Measurements from ENCODE around the gene GFAP.

The GFAP gene

DNA sequence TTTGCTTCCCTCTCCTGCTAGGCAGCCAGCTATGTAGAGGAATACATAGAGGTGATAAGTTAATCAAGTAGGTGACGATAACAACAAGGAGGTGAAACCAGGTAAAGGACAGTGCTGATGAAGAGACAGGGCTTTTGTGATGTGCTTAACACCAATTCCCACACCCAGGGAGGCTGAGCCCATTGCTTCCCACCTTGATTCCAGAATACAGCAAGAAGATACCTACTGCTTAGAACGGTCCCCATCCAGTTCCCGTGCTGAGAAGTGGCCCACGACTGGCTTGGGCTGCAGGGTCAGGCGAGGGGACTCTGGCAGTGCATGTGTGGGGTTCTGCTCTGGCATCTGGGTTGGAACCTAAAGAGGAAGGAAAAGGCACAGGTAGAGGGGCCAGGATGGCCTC is 16.1 kb upstream of the GFAP start:
- TF ChIP-seq, protein P1, sequence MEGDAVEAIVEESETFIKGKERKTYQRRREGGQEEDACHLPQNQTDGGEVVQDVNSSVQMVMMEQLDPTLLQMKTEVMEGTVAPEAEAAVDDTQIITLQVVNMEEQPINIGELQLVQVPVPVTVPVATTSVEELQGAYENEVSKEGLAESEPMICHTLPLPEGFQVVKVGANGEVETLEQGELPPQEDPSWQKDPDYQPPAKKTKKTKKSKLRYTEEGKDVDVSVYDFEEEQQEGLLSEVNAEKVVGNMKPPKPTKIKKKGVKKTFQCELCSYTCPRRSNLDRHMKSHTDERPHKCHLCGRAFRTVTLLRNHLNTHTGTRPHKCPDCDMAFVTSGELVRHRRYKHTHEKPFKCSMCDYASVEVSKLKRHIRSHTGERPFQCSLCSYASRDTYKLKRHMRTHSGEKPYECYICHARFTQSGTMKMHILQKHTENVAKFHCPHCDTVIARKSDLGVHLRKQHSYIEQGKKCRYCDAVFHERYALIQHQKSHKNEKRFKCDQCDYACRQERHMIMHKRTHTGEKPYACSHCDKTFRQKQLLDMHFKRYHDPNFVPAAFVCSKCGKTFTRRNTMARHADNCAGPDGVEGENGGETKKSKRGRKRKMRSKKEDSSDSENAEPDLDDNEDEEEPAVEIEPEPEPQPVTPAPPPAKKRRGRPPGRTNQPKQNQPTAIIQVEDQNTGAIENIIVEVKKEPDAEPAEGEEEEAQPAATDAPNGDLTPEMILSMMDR (IDR thresholded peaks at IDR 0.05; ENCODE audit: extremely low read depth, insufficient read depth, missing control alignments): no peak
- no peak for DNase-seq (ENCODE audit: low spot score)
- in situ Hi-C loops (cut with MboI; ENCODE audit: low pct_unique_long_range_greater_than_20kb, low sequenced_read_pairs, unreplicated experiment): no loop called here

DNA sequence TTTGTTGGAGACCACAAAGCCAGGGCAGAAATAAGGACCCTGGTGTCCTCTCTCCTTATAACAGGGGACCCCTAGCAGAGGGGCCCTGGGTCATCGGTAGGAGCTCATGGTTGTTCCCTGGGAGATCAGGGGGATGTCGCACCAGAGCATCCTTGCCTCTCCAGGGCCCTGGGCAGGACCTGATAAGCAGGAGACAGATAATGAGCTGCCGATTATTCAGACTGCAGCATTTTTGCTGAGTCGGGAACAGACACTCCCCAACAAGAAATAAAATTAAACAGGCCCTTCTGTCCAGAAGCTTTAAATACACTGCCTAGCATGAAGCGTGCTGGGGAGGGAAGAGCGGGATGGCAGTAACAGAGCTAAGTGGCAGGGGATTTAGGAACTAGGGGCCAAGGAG is 15.4 kb upstream of the GFAP start:
- TF ChIP-seq, protein P1 (IDR thresholded peaks at IDR 0.05; ENCODE audit: extremely low read depth, insufficient read depth, missing control alignments): no peak
- in situ Hi-C loops (cut with MboI; ENCODE audit: low pct_unique_long_range_greater_than_20kb, low sequenced_read_pairs, unreplicated experiment): no loop called here
- no peak for DNase-seq (ENCODE audit: low spot score)

DNA sequence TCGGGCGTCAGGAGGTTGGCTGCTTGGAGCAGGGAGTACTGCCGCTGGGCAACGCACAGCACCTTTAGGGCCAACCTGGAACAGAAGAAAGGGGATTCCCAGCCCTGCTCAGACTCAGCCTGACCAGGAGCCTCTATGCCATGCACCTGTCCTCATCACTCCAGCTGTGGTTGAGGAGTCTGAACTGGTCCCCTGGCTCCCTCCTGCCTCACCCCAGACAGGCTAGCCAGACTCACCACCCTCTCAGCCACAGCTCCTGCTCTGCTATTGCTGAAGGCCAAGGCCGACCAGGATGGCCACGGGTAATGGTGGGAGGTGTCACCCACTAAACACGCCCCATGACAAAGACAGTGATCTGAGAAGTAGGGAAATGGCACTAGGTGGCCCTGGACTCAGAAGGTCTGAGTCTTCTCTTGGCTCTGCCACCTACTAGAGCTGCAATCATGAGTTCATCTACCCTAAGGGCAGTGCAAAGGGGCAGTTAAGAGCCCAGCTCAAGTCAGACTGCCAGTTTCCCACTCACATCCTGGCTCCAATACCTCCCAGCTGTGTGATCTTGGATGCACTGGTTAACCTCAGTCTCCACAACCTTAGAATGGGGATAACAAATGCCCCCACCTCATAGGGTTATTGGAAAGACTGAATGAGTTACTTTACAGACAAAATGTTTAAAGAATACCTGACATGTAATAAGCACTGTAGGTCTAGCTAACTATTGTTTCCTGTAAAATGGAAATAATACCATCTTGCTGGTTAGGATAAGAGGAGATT is 13.8 kb upstream of the GFAP start:
- in situ Hi-C loops (cut with MboI; ENCODE audit: low pct_unique_long_range_greater_than_20kb, low sequenced_read_pairs, unreplicated experiment): loop anchor here (10.0 kb wide), 1 partner anchor 86 kb away; no protein-coding TSS in a partner anchor
- DNase-seq (ENCODE audit: low spot score): no peak
- TF ChIP-seq, protein P1 (IDR thresholded peaks at IDR 0.05; ENCODE audit: extremely low read depth, insufficient read depth, missing control alignments): no peak

DNA sequence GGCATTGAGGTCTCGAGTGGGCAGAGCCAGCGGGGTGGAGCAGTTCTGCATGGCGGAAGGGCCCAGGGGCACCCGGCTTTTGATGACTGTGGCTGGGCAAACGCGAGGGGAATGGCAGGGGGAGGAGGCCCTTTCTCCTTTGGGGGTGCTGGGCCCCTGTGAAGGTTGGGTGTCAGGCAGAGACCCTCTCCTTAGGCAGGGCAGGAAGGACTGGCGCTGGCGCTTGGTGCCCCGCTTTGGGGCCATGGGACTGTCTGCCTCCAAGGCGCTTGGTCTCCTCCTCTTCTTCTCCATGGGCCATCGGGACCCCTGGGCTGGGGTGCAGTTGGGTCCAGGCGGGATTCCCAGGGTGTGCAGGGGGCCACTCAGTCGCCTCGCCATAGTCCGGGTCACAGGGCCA is 12.8 kb upstream of the GFAP start:
- in situ Hi-C loops (cut with MboI; ENCODE audit: low pct_unique_long_range_greater_than_20kb, low sequenced_read_pairs, unreplicated experiment): loop anchor here (10.0 kb wide), 1 partner anchor 87 kb away; no protein-coding TSS in a partner anchor
- TF ChIP-seq, protein P1 (IDR thresholded peaks at IDR 0.05; ENCODE audit: extremely low read depth, insufficient read depth, missing control alignments): no peak
- DNase-seq (ENCODE audit: low spot score): no peak

DNA sequence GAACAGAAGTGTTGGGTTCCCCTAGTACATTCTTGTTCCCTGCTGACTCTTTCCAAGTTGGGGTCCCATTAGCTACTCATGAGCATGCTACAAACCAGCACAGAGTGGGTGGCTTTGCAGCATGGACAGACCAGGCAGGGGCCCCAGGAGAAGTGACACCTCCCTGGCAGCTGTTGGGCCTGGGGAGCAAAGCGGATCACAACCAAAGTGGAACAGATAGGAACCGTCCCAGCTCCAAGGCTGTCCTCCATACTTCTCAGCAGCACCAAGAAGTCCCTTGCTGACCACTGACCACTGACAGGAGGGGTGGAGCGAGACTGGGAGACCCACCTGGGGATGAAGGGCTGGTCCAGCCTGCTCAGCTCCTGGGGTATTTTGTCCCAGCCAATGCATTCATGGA is 12.4 kb upstream of the GFAP start:
- TF ChIP-seq, protein P1 (IDR thresholded peaks at IDR 0.05; ENCODE audit: extremely low read depth, insufficient read depth, missing control alignments): no peak
- in situ Hi-C loops (cut with MboI; ENCODE audit: low pct_unique_long_range_greater_than_20kb, low sequenced_read_pairs, unreplicated experiment): loop anchor here (10.0 kb wide), 1 partner anchor 87 kb away; no protein-coding TSS in a partner anchor

DNA sequence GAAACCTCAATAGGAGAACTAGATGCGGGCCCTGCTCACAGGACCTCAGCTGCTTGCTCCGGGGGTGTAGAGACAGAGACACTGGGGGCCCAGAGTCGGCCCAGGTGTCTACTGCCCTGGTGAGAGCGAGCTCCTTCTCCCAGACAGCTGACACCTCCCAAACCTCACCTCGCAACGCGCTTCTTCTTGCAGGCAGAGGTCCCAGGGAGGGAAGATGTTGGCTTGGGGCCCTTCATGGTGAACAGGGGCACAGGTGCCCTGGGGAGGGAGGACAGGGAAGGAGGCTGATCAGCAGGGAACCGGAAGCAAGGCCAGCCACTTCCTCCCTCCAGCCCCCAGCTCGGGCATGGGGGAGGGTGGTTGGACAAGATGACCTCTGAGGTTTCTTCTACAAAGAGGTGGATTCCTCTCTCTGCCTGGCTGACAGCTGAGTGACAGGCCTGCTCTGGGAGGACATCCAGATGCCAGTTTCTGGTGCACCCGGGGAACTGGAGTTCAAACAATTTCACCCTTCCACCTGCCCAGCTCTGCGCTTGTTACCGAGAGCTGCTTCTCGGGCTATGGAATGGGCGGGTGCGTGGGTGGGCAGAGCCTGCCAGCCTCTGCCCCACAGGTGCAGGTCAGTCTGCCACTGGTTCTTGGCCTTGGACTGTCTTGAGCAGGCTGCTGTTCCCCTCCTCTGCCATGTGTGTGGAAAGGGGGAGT is 11.7 kb upstream of the GFAP start:
- TF ChIP-seq, protein P1 (IDR thresholded peaks at IDR 0.05; ENCODE audit: extremely low read depth, insufficient read depth, missing control alignments): no peak
- DNase-seq (ENCODE audit: low spot score): no peak
- in situ Hi-C loops (cut with MboI; ENCODE audit: low pct_unique_long_range_greater_than_20kb, low sequenced_read_pairs, unreplicated experiment): loop anchor here (10.0 kb wide), 1 partner anchor 88 kb away; no protein-coding TSS in a partner anchor

More for the DNA sequence above, 12.4 kb upstream of the GFAP start:
- DNase-seq (ENCODE audit: low spot score): no peak
